Right forelimb (tissue), 1 donor: ENCODE data around the gene ANKMY1.
A peak's percentile ranks its signal among the peaks of the same experiment; 100 is the strongest.

Experiments
- DNase-seq: peaks from one replicate; pipeline ENCODE4 v3.0.0-alpha.2; 2018

Gene ANKMY1

DNA sequence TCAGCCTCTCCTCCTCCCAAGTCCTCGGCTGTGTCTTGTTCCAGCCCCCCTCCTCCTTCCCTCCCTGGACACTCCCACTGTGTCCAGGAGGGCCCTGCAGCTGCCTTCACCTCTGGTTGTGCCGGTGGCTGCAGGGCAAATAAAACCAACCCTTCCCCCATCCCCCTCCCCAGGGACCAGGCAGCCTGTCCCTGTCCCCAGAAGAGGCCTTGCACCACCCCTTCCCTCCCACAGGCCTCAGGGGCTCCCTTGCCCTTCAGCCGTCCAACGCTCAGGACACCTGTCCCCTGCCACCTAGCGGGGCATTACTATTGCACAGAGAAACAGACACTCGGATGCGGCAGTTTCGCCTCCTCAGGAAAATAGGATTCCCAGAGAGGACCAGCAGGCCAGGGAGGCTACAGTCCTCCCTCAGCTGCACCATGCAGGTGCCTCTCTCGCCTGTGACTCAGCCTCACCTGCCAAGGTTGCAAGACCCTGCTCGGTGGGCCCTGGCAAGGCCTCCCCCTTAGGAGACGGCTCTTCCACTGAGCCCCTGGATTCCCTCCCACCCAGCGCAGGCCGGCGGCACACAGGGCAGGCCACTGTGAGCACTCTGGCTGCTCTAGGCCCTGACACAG lies 127.8 kb downstream of the ANKMY1 start:
- DNase-seq = peak; percentile 35
